Measurements from ENCODE around the gene SLC66A2. TPM values are rescaled to one million over a fixed set of nuclear protein-coding genes. Genes with fewer than 3 reads are reported as not detected.

SLC66A2 gene
- total RNA-seq, 4 donors from 2014 or later, result 30.4 to 49.6 (median 35.1) TPM

DNA sequence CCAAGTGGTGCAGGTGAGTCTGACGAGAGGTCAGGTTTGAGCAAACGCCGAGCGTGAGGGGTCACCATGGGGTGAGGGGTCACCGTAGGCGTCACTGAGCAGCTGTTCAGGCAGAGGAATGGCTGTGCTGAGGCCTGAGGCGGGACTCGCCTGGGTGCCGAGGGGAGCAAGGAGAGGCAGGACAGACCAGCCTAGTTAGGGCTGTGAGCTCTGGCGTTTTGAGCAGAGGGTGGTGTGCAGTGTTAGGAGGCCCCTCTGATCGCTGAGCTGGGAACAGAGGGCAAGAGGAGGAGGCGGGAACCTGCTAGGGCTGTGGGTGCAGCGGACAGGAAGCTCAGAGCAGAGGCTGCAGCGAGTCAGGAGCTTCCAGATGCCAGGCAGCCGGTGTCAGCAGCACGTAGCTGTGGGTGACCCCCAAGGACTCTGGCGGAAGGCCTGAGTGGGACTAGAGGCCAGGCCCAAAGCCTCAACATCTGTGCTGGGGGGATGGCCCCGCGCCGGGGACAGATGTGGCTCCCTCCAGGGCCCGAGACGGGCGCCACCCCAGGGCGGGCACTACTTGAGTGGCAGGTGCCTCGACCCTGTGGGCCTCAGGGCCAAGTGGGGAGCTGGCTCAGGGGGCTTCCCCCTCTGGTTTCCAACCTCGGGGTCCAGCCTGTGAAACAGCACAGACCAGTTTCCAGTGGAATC is 98.0 kb downstream of the SLC66A2 start:
- 63 to 66% methylated on average over 10 to 12 of the region's 26 CpGs for WGBS, 2 donors
- no peak overlapping the region for H3K27ac ChIP-seq
- no peaks in the 10 kb centered on the region for H3K36me3 ChIP-seq
- TF ChIP-seq, protein P1, sequence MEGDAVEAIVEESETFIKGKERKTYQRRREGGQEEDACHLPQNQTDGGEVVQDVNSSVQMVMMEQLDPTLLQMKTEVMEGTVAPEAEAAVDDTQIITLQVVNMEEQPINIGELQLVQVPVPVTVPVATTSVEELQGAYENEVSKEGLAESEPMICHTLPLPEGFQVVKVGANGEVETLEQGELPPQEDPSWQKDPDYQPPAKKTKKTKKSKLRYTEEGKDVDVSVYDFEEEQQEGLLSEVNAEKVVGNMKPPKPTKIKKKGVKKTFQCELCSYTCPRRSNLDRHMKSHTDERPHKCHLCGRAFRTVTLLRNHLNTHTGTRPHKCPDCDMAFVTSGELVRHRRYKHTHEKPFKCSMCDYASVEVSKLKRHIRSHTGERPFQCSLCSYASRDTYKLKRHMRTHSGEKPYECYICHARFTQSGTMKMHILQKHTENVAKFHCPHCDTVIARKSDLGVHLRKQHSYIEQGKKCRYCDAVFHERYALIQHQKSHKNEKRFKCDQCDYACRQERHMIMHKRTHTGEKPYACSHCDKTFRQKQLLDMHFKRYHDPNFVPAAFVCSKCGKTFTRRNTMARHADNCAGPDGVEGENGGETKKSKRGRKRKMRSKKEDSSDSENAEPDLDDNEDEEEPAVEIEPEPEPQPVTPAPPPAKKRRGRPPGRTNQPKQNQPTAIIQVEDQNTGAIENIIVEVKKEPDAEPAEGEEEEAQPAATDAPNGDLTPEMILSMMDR (IDR thresholded peaks at IDR 0.05), result no peak
- TF ChIP-seq POLR2A (IDR thresholded peaks at IDR 0.05), result no peak
- intact Hi-C loops (cut with DNase I), result no loop called here
- H3K4me3 ChIP-seq, result no peak overlapping the region
- peaks cover 0 to 22% (median 5%) of the 10 kb centered on the region in 3 donors for H3K4me1 ChIP-seq
- H3K27me3 ChIP-seq, result peaks cover 0 to 36% (median 0%) of the 10 kb centered on the region in 4 donors
- no peak for DNase-seq
- no peaks in the 10 kb centered on the region for H3K9me3 ChIP-seq

DNA sequence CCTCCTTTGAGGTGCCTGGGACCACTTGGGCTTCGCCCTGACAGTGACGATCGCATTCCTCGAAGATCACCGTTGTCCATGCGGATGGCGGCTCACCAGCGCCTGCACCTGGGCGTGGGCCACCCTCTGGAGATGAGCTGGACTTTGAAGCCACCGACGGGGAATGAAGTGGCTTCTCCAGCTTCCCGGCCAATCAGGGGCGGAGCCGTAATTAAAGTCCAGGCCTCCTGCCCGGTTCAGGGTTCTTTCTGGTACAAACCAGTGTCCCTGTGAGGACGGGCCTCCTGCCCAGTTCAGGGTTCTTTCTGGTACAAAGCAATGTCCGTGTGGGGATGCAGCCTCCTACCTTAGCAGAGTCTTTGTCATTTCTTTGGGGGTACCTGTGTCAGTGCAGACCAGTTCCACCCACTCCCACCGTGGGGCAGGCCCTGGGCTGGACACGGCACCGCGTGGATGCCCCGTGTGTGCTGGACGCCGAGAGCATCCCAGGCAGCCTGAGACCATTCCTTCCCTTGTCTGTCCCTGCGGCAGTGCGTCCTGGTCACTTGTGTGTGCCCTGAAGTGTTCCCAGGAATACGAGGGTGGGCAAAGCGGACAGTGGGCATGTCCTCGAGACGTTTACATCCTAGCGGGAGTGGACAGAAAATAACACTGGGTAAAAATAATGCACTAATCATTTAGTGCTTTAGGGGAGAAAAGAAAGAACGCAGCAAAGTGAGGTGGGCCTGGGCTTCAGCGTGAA is 98.7 kb downstream of the SLC66A2 start:
- no peak overlapping the region for H3K4me3 ChIP-seq
- DNase-seq, result no peak

More for the DNA sequence above, 98.7 kb downstream of the SLC66A2 start:
- peaks cover 0 to 33% (median 0%) of the 10 kb centered on the region in 4 donors for H3K27me3 ChIP-seq
- 90% methylated on average over 13 to 24 of the region's 33 CpGs for WGBS, 2 donors
- H3K4me1 ChIP-seq, result peaks cover 0 to 22% (median 5%) of the 10 kb centered on the region in 3 donors
- TF ChIP-seq POLR2A (IDR thresholded peaks at IDR 0.05), result no peak
- TF ChIP-seq, protein P1 (IDR thresholded peaks at IDR 0.05), result no peak
- no peaks in the 10 kb centered on the region for H3K36me3 ChIP-seq
- no peaks in the 10 kb centered on the region for H3K9me3 ChIP-seq
- intact Hi-C loops (cut with DNase I), result no loop called here
- no peak overlapping the region for H3K27ac ChIP-seq

Other genes with a start within 250 kb of the SLC66A2 start
- gene KCNG2, start 153.7 kb downstream of the SLC66A2 start, total RNA-seq, result under 1 TPM in 1 of 4 donors, not detected in 3; 0.19 TPM
- gene HSBP1L1, start 13.0 kb upstream of the SLC66A2 start, total RNA-seq, result 10 to 100 TPM; 17.7 to 27.1 (median 25.8) TPM
- gene TXNL4A, start 36.9 kb upstream of the SLC66A2 start, total RNA-seq, result 10 to 100 TPM; 20.8 to 43.2 (median 32.5) TPM
- gene RBFA, start 82.8 kb upstream of the SLC66A2 start, total RNA-seq, result 10 to 100 TPM; 15.5 to 36.7 (median 28.8) TPM
- 10 to 100 TPM; 10.4 to 16.6 (median 12.9) TPM for gene ADNP2, start 157.6 kb upstream of the SLC66A2 start, total RNA-seq